Spleen (tissue), 7 donors: ENCODE data around the gene EFCC1.

Experiments used
- POLR2A ChIP-seq, 3 donors: fragments of 450-650 bp; IDR thresholded peaks; one replicate each; pipeline ENCODE4 v1.5.1; 2017; ENCODE audit warnings: antibody characterized with exemption in 3 of 3, mild to moderate bottlenecking in 1 of 3
- POLR2AphosphoS5 ChIP-seq, 3 donors: sonication (generic); formaldehyde crosslinking; IDR thresholded peaks; one replicate each; pipeline ENCODE4 v1.5.1; 2017; ENCODE audit warnings: antibody characterized with exemption in 3 of 3
- TF ChIP-seq, protein P1 (sequence below), 11 experiments: fragments of 200-600 bp in 7 of 11; fragments of 450-650 bp in 4 of 11; sonication (generic) in 4 of 11; IDR thresholded peaks in 8 of 11; conservative IDR thresholded peaks in 3 of 11; 1 replicate in 7 of 11; 2 replicates in 4 of 11; pipeline versions ENCODE4 v1.4.0 to v1.8.0; 2016 to 2021; ENCODE audit warnings: antibody characterized with exemption in 11 of 11, inconsistent platforms in 4 of 11, mild to moderate bottlenecking in 1 of 11
- donor health status: DM: no; HTN: no; CAD: no; lungs with moderate emphysema.
- donor health status: DM: no; HTN: no; CAD: no.
- donor health status: DM: no; HTN: no; CAD: no.

- TF ChIP-seq POLR2A (IDR thresholded peaks at IDR 0.05) (no peak), POLR2AphosphoS5 (IDR thresholded peaks at IDR 0.05) (no peak)
- TF ChIP-seq, protein P1, sequence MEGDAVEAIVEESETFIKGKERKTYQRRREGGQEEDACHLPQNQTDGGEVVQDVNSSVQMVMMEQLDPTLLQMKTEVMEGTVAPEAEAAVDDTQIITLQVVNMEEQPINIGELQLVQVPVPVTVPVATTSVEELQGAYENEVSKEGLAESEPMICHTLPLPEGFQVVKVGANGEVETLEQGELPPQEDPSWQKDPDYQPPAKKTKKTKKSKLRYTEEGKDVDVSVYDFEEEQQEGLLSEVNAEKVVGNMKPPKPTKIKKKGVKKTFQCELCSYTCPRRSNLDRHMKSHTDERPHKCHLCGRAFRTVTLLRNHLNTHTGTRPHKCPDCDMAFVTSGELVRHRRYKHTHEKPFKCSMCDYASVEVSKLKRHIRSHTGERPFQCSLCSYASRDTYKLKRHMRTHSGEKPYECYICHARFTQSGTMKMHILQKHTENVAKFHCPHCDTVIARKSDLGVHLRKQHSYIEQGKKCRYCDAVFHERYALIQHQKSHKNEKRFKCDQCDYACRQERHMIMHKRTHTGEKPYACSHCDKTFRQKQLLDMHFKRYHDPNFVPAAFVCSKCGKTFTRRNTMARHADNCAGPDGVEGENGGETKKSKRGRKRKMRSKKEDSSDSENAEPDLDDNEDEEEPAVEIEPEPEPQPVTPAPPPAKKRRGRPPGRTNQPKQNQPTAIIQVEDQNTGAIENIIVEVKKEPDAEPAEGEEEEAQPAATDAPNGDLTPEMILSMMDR (IDR thresholded peaks at IDR 0.05 in 8 of 11, conservative IDR thresholded peaks at IDR 0.05 in 3 of 11), result no peak
Measured at GRCh38 chr3:129037093-129037419, 36.0 kb downstream of the EFCC1 start.
